CD4-positive, alpha-beta T cell treated with Interleukin-12 subunit alpha and Interleukin-12 subunit beta, for 1 hour (primary cell): ENCODE measurements around the gene SGSH.
"Not testable (repeated sequence)": the region's sequence is repeated elsewhere in the genome, so short reads cannot be mapped to it uniquely, and the experiment has no call there.

Source experiments
- DNase-seq: peaks from one replicate; pipeline ENCODE4 v3.0.0-alpha.2; 2020

SGSH gene

DNA sequence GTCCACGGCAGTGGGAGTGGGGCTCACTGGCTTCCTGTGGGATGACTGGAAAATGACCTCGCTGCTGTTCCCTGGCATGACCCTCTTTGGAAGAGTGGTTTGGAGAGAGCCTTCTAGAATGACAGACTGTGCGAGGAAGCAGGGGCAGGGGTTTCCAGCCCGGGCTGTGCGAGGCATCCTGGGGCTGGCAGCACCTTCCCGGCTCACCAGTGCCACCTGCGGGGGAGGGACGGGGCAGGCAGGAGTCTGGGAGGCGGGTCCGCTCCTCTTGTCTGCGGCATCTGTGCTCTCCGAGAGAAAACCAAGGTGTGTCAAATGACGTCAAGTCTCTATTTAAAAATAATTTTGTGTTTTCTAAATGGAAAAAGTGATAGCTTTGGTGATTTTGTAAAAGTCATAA is 32.7 kb upstream of the SGSH start:
- peak; percentile 87 for DNase-seq

DNA sequence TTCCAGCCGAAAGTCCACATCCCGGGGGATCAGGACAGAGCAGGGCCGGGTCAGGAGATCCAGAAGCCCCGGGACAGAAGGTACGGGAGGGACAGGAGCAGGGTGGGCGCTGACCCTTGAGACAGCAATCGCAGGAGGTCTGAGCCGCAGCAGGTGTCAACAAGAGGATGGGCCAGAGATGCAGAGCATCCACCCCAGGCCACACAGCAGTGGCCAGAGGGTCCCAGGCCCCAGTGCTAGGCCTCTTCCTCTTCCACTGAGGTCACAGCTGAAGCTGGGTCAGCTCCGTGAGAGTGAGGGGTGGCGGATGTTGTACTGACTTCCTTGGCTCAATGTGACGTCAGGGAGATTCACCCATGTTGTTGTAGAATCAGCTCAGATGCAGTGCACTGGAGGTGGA is 31.8 kb upstream of the SGSH start:
- no peak for DNase-seq

DNA sequence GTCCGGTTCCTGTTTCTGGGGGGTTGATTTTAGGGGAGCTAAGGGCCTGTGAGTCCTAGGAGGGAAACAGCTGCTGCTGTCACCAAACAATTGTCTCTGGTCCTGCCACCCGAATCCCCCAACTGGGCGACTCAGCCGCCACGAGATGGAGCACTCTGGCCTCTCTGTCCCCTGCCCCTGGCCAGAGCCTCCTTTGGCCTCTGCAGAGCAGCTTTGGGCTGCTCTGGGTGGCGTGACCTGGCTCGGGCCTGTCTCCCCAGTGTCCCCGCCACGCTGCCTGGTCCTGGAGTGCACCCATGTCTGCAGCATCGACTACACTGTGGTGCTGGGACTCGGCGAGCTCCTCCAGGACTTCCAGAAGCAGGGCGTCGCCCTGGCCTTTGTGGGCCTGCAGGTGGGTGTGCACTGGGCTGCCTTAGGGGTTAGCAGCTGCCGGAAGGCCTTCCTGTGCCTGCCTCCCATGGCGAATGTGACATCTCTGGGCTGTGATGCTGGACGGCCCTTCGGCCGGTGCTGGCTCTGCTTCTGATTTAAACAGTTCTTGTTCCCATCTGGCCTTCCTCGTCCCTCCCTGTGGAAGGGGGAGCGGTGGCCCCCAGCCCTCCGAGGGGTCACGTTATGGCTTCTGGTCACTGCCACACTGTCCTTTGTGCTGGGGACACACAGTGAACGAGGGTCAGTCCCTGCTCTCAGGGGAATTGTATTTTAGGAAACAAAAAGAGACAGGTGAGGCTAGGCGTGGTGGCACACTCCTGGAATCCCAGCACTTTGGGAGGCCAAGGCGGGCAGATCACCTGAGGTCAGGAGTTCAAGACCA is 29.0 kb upstream of the SGSH start:
- no peak for DNase-seq

DNA sequence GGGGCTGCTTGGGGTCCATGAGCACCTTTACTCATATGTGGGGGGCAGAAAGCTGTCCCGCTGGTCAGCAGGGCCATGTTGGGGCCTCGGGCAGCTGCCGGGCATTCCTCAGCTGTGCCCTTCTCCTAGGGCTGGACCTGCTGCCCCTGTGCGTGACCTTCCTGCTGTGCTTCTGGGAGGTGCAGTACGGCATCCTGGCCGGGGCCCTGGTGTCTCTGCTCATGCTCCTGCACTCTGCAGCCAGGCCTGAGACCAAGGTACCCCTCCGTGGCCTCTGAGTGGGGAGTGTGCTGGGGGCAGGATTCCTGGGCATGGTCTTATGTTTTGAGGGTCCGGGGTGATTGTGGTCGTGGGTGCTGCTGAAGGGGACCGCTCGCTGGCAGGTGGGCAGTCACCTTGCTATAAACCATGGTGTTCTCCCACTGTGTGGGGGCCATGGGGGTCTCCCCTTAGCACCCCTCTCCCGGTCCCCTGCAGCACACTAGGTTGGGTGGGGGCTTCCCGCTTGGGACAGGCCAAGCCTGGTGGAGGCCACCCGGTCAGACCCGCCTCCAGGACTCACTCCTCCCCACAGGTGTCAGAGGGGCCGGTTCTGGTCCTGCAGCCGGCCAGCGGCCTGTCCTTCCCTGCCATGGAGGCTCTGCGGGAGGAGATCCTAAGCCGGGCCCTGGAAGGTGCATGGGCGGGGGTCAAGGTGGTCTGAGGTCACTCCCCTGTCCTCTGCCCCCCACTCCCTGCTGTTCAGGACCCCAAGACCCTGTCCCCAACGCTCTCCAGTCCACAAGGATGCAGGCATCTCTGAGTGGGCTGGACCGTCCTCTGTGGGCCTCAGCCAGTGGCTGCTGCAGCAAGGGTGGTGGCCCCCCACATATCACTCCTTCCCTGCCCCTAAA is 28.1 kb upstream of the SGSH start:
- no peak for DNase-seq

DNA sequence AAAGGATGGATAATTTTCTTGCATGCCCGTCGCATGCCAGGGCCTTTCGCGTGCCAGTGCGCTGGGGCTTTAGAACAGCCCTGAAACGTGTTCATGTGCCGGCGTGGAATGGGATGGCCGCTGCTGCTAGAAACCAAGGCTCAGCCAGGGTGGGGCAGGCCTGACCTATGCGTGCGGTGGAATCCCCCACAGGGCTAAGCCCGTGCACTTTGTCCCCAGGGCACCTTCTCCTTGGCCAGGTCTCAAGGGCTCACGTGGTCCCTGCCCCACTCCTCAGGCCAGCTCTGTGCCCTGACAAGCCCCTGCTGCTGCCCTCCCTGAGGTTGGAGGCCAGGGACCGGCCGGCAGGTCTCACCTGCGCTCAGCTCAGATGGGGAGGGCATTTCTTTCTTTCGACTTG is 27.4 kb upstream of the SGSH start:
- DNase-seq, result no peak

DNA sequence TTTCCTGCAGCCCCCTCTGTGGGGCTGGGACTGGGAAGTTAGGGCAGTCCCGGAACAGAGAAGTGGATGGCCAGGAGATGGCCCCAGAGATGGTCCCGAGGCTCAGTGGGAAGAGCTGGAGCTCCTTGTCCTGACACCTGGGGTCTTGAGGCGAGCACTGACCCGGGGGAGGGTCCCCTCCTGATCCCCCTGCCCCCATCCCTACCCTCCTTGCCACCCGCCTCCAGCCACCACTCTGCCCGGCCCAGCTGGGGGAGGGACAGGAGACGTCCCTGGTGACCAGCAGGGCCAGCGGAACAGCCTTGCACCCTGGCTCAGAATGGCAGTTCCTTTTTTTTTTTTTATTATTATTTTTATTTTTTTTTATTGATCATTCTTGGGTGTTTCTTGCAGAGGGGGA is 26.6 kb upstream of the SGSH start:
- no peak for DNase-seq

DNA sequence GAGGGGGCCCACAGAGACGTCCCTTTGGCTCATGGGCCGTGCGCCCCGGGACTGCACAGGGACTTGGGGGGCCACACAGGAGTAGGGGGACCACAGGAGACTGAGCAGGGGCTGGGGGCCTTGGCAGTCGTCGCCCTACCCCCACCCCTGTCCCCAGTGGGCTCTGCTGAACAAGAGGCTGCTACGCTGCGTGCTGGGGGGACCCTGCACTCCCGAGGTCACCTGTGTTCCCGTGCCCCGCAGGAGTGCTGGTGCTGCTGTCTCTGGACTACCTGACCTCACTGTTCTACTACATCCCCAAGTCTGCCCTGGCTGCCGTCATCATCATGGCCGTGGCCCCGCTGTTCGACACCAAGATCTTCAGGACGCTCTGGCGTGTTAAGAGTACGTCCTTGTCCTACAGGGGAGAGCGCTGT is 26.1 kb upstream of the SGSH start:
- no peak for DNase-seq

DNA sequence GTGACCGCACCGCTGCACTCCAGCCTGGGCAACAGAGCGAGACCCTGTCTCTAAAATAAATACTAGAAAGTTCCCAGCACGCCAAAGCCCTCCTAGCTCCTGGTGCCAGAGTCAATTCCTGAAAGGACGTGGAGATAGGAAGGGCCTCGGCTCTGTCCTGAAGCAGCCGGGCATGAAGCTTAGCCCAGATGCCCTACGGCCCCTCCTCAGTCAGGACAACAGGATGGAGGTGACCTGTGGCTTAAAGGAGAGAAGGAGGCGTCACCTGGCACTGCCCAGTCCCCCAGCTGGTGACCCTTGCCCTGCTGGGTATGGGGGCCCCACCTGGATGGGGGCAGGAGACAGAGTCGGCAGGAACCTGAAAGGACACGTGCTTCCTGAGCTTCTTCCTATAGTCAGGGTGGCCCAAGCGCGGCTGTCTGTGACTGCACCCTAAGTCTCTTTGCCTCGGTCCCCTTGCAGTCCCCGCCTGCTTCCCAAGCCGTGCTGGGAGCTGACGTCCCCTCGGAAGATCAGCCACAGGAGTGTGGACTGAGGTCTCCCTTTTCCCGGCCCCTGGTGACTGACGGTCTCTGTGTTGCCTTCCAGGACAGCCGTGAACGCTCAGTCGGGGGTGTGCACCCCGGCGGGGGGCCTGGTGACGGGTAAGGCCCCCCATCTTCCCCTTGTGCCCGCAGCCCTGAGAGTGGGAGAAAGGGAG is 25.6 kb upstream of the SGSH start:
- DNase-seq, result no peak

DNA sequence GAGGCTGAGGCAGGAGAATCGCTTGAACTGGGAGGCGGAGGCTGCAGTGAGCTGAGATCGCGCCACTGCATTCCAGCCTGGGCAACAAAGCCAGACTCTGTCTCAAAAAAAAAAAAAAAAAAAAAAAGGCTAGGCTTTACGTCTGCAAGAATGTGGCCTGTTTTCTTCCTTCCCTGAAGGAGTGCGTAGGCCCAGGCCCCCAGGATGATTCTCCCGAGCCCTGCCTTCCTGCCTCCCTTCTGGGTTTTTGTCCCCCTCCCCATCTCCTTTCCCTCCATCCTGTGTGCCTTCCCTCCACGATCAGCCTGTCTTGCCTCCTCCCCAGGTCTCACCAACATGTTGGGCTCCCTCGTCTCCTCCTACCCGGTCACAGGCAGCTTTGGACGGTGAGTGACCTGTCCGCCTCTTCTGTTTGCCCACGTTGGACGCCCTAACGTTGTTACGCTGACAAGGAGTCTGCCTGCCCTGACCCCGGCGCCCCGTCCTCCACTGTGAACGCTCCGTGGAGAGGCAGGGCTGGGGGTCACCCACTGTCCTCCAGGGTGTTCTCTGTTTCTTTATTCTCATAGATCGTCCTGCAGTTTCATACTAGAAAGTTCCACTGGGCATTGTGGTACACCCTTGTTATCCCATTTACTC is 24.9 kb upstream of the SGSH start:
- DNase-seq, result no peak

DNA sequence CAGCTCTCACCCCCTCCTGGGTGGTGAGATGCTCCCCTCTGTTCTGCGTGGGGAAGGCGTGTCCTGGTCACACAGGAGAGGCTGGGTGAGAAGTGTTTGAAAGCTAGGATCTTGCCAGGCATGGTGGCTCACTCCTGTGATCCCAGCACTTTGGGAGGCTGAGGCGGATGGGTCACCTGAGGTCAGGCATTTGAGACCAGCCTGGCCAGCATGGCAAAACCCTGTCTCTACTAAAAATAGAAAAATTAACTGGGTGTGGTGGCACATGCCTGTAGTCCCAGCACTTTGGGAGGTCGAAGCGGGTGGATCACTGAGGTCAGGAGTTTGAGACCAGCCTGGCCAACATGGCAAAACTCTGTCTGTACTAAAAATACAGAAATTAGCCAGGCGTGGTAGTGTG is 24.3 kb upstream of the SGSH start:
- DNase-seq, result not testable (repeated sequence)

DNA sequence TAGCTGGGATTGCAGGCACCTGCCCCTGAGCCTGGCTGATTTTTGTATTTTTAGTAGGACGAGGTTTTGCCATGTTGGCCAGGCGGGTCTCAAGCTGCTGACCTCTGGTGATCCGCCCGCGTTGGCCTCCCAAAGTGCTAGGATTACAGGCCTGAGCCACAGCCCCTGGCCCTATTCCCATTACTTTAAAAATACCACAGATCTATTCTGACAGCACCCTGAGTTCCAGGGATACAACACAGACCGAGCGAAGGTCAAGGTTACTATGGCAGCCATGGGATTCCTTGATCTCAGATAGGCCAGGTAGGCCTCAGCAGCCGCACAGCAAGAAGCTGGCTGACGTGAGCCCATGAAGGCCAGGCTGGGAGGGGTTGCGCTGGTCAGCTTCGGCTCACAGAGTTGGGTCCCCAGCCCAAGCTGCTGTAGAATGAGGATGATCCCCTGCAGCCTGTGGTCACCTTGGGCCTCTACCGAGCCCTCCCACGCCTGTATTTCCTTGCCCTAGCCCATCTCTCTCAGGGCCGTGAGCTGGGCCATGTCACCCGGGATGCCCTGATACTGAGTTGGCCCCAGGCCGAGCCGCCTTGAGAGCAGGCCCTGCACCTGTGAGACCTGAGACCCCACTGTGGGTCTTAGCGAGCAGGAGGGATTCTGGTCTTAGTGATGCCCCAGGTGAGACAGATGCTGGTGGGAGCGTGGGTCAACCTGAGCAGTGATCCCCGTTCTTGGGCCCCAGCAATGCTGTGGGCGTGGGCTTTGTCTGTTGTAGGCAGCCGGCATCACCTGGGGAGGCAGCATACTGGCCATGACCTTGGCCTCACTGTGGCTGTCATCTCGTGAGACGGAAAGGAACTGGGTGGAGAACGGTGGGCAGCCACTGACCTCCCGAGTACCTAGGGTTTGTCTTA is 23.6 kb upstream of the SGSH start:
- DNase-seq, result no peak

DNA sequence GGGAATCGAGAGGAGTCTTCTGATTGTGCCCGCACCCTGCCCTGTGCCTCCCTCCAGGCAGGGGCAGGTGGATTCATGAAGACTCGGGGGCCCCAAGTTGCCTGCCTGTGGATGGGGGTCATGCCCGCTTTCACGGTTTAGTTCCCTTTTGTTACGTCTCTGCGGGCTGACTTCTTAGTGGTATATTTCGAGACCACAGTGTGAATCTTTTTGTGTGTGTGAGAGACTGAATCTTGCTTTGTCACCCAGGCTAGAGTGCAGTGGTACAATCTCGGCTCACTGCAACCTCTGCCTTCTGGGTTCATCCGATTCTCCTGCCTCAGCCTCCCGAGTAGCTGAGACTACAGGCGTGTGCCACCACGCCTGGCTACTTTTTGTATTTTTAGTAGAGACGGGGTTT is 22.4 kb upstream of the SGSH start:
- no peak for DNase-seq

DNA sequence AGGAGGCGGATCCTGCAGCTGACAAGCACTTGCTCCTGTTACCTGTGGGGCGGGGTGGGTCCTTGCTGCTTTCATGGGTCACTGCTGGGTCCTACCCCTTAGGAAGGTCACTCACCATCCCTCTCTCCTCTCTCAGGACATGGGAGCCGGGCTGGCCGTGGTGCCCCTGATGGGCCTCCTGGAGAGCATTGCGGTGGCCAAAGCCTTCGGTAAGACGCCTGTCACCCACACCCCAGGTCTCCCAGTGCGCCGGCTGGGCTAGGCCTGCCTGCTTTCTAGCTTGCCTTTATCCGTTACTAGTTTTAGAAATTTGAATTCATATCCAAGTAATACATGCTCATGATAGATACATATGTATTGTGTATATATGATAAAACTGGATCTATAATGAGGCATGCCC is 17.3 kb upstream of the SGSH start:
- no peak for DNase-seq

DNA sequence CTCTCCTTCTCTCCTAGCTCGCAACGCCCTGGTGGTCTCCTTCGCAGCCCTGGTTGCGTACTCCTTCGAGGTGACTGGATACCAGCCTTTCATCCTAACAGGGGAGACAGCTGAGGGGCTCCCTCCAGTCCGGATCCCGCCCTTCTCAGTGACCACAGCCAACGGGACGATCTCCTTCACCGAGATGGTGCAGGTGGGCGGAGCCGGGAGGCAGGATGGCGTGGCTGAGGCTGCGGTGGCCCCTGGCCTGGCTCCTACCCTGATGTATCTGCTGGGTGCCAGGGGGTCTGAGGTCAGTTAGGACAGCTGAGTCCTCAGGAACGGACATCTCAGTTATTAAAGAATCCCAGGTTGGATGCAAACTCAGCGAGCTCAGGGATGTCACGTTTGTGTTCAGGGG is 16.8 kb upstream of the SGSH start:
- no peak for DNase-seq

DNA sequence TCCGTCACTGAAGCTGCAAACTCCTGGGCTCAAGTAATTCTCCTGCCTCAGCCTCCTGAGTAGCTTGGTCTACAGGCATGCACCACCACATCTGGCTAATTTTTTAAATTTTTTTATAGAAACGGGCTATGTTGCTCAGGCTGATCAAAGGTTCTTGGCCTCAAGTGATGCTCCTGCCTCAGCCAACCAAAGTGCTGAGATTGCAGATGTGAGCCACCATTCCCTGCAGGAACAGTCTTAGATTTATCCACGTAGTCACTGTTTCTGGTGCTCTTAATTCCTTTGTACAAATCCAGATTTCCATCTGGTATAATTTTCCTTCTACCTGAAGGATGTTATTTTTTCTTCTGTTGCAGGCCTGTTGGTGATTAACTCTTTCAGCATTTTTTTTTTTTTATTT is 13.1 kb upstream of the SGSH start:
- DNase-seq, result no peak

DNA sequence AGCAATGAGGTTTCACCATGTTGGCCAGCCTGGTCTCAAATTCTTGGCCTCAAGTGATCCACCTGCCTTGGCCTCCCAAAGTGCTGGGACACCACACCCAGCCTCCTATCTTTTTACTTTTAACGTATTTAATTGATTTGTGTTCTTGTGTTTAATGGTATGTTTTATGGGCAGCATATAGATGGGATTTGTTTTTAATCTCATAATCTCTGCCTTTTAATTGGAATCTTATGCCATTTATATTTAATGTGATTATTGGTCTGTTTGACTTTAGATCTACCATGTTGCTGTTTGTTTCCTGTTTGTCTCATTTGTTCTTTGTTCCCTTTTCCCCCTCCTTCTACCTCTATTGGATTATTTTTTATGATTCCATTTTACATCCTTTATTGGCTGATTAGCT is 12.3 kb upstream of the SGSH start:
- no peak for DNase-seq

DNA sequence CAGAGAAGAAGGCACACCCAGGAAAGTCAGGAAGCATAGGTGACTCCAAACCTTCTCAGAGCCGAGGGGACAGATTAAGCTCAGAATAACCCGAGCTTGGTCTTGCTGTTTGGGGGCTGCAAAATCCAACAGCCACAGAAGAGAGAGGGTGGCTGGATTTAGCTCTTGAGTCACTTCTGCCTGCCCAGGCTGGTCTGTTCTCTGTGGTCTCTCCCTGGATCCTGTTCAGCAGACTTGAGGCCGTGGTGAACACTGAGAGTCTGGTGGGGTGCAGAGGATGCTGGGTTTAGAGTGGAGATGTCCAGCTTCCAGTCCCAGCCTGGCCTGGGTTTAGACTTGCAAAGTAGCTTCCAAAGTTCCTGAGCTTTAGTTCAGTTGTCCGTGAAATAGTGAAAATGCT is 8.9 kb upstream of the SGSH start:
- DNase-seq, result no peak

DNA sequence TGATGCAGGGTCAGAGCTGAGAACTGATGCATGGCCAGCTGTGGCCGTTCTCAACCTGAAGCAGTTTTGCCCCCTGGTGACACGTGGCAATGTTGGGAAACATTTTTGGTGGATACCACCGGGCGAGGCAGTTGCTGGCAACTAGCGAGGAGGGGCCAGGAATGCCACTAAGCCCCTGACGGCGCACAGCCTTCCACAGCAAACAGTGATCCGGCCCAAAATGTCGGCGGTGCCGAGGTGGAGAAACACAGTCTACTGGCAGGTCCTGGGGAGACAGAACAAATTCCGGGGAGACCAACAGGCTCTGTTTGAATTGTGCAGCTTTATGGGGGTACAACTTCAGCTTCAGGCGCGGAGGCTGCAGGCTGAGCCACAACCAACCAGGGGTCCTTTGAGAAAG is 8.3 kb upstream of the SGSH start:
- no peak for DNase-seq

DNA sequence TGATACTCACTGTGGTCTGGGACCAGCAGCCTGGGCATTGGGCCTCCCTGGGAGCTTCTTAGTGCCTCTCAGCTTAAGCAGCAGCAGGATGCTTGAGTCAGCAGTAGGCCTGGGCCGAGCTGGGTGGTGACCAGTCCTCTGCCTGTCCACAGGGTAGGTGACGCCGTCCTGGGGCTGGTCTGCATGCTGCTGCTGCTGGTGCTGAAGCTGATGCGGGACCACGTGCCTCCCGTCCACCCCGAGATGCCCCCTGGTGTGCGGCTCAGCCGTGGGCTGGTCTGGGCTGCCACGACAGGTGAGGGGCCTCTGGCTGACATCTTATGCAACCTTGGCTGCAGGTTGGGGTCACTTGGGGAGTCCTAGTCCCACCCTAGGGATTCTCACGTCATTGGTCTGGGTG is 7.5 kb upstream of the SGSH start:
- DNase-seq, result no peak

DNA sequence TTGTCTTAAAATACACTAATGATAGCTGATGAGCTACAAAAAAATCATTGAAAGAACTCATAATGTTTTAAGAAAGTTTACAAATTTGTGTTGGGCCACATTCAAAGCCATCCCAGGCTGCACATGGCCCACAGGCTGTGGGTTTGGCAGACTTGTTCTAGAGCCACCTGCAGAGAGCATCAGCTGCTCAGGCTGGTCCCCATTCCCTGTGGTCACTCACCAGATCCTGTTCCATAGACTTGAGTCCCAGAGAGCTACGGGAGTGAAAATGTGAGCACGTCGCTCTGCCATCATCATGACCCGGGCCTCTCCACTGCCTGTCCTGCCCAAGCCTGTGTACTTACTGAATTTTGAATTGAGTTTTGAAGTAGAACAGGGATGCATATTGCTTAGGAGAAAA is 7.0 kb upstream of the SGSH start:
- DNase-seq, result no peak

DNA sequence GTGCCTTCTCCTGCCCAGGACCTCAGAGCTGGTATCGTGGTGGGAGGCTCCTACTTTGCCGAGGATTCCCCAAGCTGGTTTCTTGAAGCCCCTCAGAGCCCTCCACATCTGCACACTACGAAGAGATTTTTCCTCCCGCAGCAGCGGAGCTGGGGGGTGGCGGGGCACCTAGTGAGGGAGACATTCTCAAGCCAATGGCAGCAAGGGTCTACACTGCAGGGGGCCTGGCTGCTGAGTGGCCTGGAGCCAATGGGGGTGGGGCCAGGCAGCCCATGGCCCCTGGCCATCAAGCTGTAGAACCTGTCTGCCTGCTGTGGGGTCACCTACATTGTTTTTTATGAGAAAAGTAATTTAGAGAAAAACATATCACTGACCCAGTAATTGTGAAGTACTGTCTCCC is 5.1 kb upstream of the SGSH start:
- no peak for DNase-seq

DNA sequence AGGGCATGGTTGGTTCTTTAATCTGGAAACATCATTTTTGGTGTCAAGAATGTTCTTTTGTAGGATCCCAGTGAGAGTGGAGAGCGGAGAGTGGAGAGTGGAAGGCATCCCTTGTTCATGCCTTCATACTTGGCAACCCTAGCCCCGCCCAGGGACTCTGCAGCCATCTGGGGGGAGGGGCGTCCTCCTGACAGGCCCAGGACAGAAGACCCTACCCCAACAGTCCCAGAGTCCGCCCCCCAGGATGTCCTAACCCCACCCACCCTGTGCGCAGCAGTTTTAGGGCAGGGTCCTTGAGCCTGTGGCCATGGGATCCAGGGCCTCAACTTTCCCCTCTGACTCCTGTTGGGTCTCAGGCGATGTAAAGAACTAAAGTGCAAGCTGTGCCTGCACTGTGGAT is 4.5 kb upstream of the SGSH start:
- no peak for DNase-seq
